ENCODE data around the gene FBRS.
"Not testable (repeated sequence)": the region's sequence is repeated elsewhere in the genome, so short reads cannot be mapped to it uniquely, and the experiment has no call there.

The FBRS gene

DNA sequence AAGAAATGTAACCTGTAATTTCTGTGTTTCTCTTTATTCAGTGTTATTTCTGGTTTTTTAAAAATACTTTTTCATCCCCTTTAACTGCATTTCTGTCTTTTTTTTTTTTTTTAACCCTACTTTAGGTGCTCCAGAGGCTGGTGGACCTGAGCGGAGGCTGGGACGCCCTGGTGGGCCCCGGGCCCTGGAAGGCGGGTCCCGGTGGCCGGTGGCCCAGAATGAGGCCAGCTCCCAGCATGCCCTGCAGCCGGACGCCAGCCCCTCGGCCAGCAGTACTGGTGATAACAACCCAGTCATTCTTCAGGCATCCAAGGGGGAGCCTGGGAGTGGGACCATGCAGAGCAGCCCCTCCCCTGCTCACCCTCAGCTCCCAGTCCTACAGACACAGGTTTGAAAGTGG lies 42.3 kb downstream of the FBRS start:
- DNase-seq = no peak

- no peak for DNase-seq
Observed at GRCh38 chr16:30700971-30701370, 42.7 kb downstream of the FBRS start.

DNA sequence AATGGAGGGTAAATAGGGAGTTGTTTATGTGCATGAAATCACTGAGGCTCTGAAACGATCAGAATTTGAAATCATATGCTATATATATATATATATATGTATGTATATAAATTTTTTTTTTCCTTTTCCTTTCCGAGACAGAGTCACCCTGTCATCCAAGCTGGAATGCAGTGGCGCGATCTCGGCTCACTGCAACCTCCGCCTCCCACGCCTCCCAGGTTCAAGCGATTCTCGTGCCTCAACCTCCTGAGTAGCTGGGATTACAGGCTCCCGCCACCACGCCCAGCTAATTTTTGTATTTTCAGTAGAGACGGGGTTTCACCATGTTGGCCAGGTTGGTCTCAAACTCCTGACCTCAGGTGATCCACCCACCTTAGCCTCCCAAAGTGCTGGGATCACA lies 44.8 kb downstream of the FBRS start:
- not testable (repeated sequence) for DNase-seq

GRCh38 chr16:30703971-30704370 lies 45.7 kb downstream of the FBRS start:
- DNase-seq = no peak

GRCh38 chr16:30706046-30706445 lies 47.8 kb downstream of the FBRS start:
- DNase-seq = no peak

DNA sequence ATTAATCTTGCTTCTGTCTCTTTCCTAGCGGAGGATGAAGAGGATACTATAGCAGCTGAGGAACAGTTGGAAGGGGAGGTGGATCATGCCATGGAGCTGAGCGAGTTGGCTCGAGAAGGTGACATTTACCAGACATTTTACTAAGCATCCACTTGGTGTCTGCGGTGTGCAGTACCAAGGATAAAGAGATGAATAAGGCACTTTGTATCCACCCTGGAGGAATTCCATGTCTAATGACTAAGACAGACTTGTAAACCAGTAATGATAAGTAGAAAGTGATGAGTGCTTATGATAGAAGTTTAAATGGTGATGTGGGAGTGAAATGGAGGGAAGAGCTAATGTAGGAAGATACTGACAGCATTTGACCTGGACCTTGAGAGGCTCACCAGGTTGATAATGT lies 52.7 kb downstream of the FBRS start:
- DNase-seq = no peak

GRCh38 chr16:30711712-30712111 lies 53.5 kb downstream of the FBRS start:
- DNase-seq = no peak

- no peak for DNase-seq
Observed at GRCh38 chr16:30715750-30716445, 57.7 kb downstream of the FBRS start.

- DNase-seq = no peak
Observed at GRCh38 chr16:30720086-30720485, 61.9 kb downstream of the FBRS start.
